ENCODE data around the gene SPACA6. TPM values are rescaled to one million over a fixed set of nuclear protein-coding genes. Genes with fewer than 3 reads are reported as not detected.

The SPACA6 gene
- total and polyA plus RNA-seq, 2 experiments from 2014 or later: 5.1 to 11.5 TPM

DNA sequence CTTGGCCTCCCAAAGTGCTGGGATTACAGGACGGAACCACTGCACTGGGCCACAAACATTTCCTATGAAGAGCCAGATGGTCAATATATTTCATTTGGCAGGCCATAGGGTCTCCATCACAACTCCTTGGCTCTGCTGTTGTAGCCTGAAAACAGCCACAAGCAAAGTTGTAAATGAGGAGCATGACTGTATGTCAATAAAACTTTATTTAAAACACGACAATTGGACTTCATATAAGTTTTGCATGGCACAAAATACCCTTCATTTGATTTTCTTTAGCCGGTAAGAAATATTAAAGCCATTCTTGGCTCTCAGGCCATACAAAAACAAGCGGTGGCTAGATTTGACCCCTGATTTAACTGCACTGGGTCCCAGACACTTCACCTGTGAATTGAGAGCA lies 61.6 kb downstream of the SPACA6 start (continued):
- no peak for TF ChIP-seq CTCF (conservative IDR thresholded peaks at IDR 0.05; ENCODE audit: low read depth in 2 of 2)
- no peak for TF ChIP-seq CREB1 (CRISPR knock-in tag; IDR thresholded peaks at IDR 0.05; ENCODE audit: low read depth)
- TF ChIP-seq ETS1 (IDR thresholded peaks at IDR 0.05): no peak
- no peak for TF ChIP-seq EZH2 (IDR thresholded peaks at IDR 0.05; ENCODE audit: low read depth, unreplicated experiment)
- TF ChIP-seq ZNF331 (CRISPR knock-in tag; IDR thresholded peaks at IDR 0.05; ENCODE audit: low read depth): no peak
- no peak for TF ChIP-seq ZNF114 (CRISPR knock-in tag; IDR thresholded peaks at IDR 0.05)

MicroRNA genes within 50 kb of the gene (microRNA counts, 767-probe panel; counts per million panel counts)
- microRNA hsa-let-7e-5p: not detected
- not detected for microRNA hsa-miR-125a-3p
- microRNA hsa-miR-125a-5p: 11,041 counts per million, percentile 77 among the panel's probes with 10 or more counts
- 8,909 counts per million, percentile 60 among the panel's probes with 10 or more counts for microRNA hsa-miR-99b-5p

Small RNA genes within 50 kb of the gene (microRNA-seq; reads per million reads assigned to microRNA genes)
- gene MIR125A (299 reads per million, percentile 78 among the genes with 10 or more reads in this experiment), gene MIR99B (544 reads per million, percentile 86 among the genes with 10 or more reads in this experiment), gene MIRLET7E (13.5 reads per million, percentile 39 among the genes with 10 or more reads in this experiment)

Small RNA genes within 50 kb of the gene (small RNA-seq; reads per million reads assigned to genes)
- gene AC018755.2 (ENCODE audit: low replicate concordance) (not detected), gene MIR125A (ENCODE audit: low replicate concordance) (not detected), gene MIR99B (ENCODE audit: low replicate concordance) (not detected), gene MIRLET7E (ENCODE audit: low replicate concordance) (not detected)

Other genes with a start within 250 kb of the SPACA6 start
- gene SIGLEC8, start 234.9 kb upstream of the SPACA6 start, total RNA-seq (2014; rRNA removed; shearing (Covaris generic)): not detected in 2 replicates
- not detected in 2 replicates for gene SIGLEC8, start 234.9 kb upstream of the SPACA6 start, polyA plus RNA-seq (2016; fragmentation: Nextera tagmentation; extraction: Ambion mirVana)
- gene CEACAM18, start 214.8 kb upstream of the SPACA6 start, total RNA-seq (2014; rRNA removed; shearing (Covaris generic)): not detected in 2 replicates
- not detected in 2 replicates for gene CEACAM18, start 214.8 kb upstream of the SPACA6 start, polyA plus RNA-seq (2016; fragmentation: Nextera tagmentation; extraction: Ambion mirVana)
- gene SIGLEC12, start 191.5 kb upstream of the SPACA6 start, total RNA-seq (2014; rRNA removed; shearing (Covaris generic)): not detected in 2 replicates
- not detected in 2 replicates for gene SIGLEC12, start 191.5 kb upstream of the SPACA6 start, polyA plus RNA-seq (2016; fragmentation: Nextera tagmentation; extraction: Ambion mirVana)
- 0.16 and 0.76 TPM in 2 replicates for gene SIGLEC6, start 161.7 kb upstream of the SPACA6 start, total RNA-seq (2014; rRNA removed; shearing (Covaris generic))
- gene SIGLEC6, start 161.7 kb upstream of the SPACA6 start, polyA plus RNA-seq (2016; fragmentation: Nextera tagmentation; extraction: Ambion mirVana): not detected in 2 replicates
- gene ZNF175, start 122.0 kb upstream of the SPACA6 start, total RNA-seq (2014; rRNA removed; shearing (Covaris generic)): 6.3 and 7.4 TPM in 2 replicates
- gene ZNF175, start 122.0 kb upstream of the SPACA6 start, polyA plus RNA-seq (2016; fragmentation: Nextera tagmentation; extraction: Ambion mirVana): 2.3 and 5.8 TPM in 2 replicates
- gene SIGLEC5, start 62.9 kb upstream of the SPACA6 start, total RNA-seq (2014; rRNA removed; shearing (Covaris generic)): not detected in 2 replicates
- not detected in 2 replicates for gene SIGLEC5, start 62.9 kb upstream of the SPACA6 start, polyA plus RNA-seq (2016; fragmentation: Nextera tagmentation; extraction: Ambion mirVana)
- not detected in 2 replicates for gene SIGLEC14, start 46.5 kb upstream of the SPACA6 start, total RNA-seq (2014; rRNA removed; shearing (Covaris generic))
- gene SIGLEC14, start 46.5 kb upstream of the SPACA6 start, polyA plus RNA-seq (2016; fragmentation: Nextera tagmentation; extraction: Ambion mirVana): 0.10 TPM in 1 of 2 replicates, not detected in the other
- gene HAS1, start 30.7 kb downstream of the SPACA6 start, total RNA-seq (2014; rRNA removed; shearing (Covaris generic)): 1.8 and 2.0 TPM in 2 replicates
- gene HAS1, start 30.7 kb downstream of the SPACA6 start, polyA plus RNA-seq (2016; fragmentation: Nextera tagmentation; extraction: Ambion mirVana): 0.40 and 0.75 TPM in 2 replicates
- not detected in 2 replicates for gene FPR1, start 58.5 kb downstream of the SPACA6 start, total RNA-seq (2014; rRNA removed; shearing (Covaris generic))
- gene FPR1, start 58.5 kb downstream of the SPACA6 start, polyA plus RNA-seq (2016; fragmentation: Nextera tagmentation; extraction: Ambion mirVana): not detected in 2 replicates
- not detected in 2 replicates for gene FPR2, start 67.8 kb downstream of the SPACA6 start, total RNA-seq (2014; rRNA removed; shearing (Covaris generic))
- not detected in 2 replicates for gene FPR2, start 67.8 kb downstream of the SPACA6 start, polyA plus RNA-seq (2016; fragmentation: Nextera tagmentation; extraction: Ambion mirVana)
- gene FPR3, start 101.8 kb downstream of the SPACA6 start, total RNA-seq (2014; rRNA removed; shearing (Covaris generic)): not detected in 2 replicates
- 0.16 TPM in 1 of 2 replicates, not detected in the other for gene FPR3, start 101.8 kb downstream of the SPACA6 start, polyA plus RNA-seq (2016; fragmentation: Nextera tagmentation; extraction: Ambion mirVana)
- 27.4 and 37.7 TPM in 2 replicates for gene ZNF577, start 194.6 kb downstream of the SPACA6 start, total RNA-seq (2014; rRNA removed; shearing (Covaris generic))
- gene ZNF577, start 194.6 kb downstream of the SPACA6 start, polyA plus RNA-seq (2016; fragmentation: Nextera tagmentation; extraction: Ambion mirVana): 11.2 and 18.3 TPM in 2 replicates
- 68.9 and 75.5 TPM in 2 replicates for gene ZNF649, start 211.7 kb downstream of the SPACA6 start, total RNA-seq (2014; rRNA removed; shearing (Covaris generic))
- 29.2 and 40.6 TPM in 2 replicates for gene ZNF649, start 211.7 kb downstream of the SPACA6 start, polyA plus RNA-seq (2016; fragmentation: Nextera tagmentation; extraction: Ambion mirVana)
- gene ZNF613, start 234.1 kb downstream of the SPACA6 start, total RNA-seq (2014; rRNA removed; shearing (Covaris generic)): 11.6 and 18.1 TPM in 2 replicates
- 6.0 and 13.8 TPM in 2 replicates for gene ZNF613, start 234.1 kb downstream of the SPACA6 start, polyA plus RNA-seq (2016; fragmentation: Nextera tagmentation; extraction: Ambion mirVana)